ENCODE data around the gene LDAH. TPM values are rescaled to one million over a fixed set of nuclear protein-coding genes. Genes with fewer than 3 reads are reported as not detected.

Gene LDAH
- total and polyA plus RNA-seq, 2 experiments from 2014 or later, result 12.1 to 37.5 TPM

- H3K36me3 Mint-ChIP-seq (ENCODE audit: low read depth), result no peaks in the 10 kb centered on the region
- no peak overlapping the region for H3K4me3 Mint-ChIP-seq
- no peak for ATAC-seq
- H2AFZ ChIP-seq, result no peak overlapping the region
- H3K36me3 ChIP-seq (ENCODE audit: insufficient read depth), result no peaks in the 10 kb centered on the region
- H3K4me1 Mint-ChIP-seq, result no peaks in the 10 kb centered on the region
- H3K27me3 ChIP-seq (ENCODE audit: insufficient read depth), result no peaks in the 10 kb centered on the region
- DNase-seq (ENCODE audit: low spot score), result no peak
- H3K4me2 ChIP-seq, result no peak overlapping the region
- peaks cover 6% of the 10 kb centered on the region; the same call in 1 of the 2 replicates for H3K79me2 ChIP-seq (replicated peaks; ENCODE audit: insufficient read depth)
- H3F3A ChIP-seq (replicated peaks; ENCODE audit: low read depth), result no peaks in the 10 kb centered on the region
- H3K9me3 Mint-ChIP-seq, result no peaks in the 10 kb centered on the region
- no peaks in the 10 kb centered on the region for H4K20me1 ChIP-seq (replicated peaks; ENCODE audit: insufficient read depth)
- H3K27me3 Mint-ChIP-seq (ENCODE audit: insufficient read depth, low read depth, poor library complexity), result no peaks in the 10 kb centered on the region
- TF ChIP-seq POLR2AphosphoS5 (IDR thresholded peaks at IDR 0.05; ENCODE audit: low read depth) (no peak), EZH2 (IDR thresholded peaks at IDR 0.05; ENCODE audit: low read depth, unreplicated experiment) (no peak), ZNF462 (CRISPR knock-in tag; IDR thresholded peaks at IDR 0.05) (no peak), STAT1 (IDR thresholded peaks at IDR 0.05; ENCODE audit: unreplicated experiment) (no peak), ZNF331 (CRISPR knock-in tag; IDR thresholded peaks at IDR 0.05; ENCODE audit: low read depth) (no peak), CREB1 (CRISPR knock-in tag; IDR thresholded peaks at IDR 0.05; ENCODE audit: low read depth) (no peak), NANOG (IDR thresholded peaks at IDR 0.05; ENCODE audit: borderline replicate concordance) (no peak), EZH2phosphoT487 (IDR thresholded peaks at IDR 0.05; ENCODE audit: unreplicated experiment) (no peak)
- TF ChIP-seq, protein P1, sequence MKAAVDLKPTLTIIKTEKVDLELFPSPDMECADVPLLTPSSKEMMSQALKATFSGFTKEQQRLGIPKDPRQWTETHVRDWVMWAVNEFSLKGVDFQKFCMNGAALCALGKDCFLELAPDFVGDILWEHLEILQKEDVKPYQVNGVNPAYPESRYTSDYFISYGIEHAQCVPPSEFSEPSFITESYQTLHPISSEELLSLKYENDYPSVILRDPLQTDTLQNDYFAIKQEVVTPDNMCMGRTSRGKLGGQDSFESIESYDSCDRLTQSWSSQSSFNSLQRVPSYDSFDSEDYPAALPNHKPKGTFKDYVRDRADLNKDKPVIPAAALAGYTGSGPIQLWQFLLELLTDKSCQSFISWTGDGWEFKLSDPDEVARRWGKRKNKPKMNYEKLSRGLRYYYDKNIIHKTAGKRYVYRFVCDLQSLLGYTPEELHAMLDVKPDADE (IDR thresholded peaks at IDR 0.05), result no peak
- TF ChIP-seq, protein P2, sequence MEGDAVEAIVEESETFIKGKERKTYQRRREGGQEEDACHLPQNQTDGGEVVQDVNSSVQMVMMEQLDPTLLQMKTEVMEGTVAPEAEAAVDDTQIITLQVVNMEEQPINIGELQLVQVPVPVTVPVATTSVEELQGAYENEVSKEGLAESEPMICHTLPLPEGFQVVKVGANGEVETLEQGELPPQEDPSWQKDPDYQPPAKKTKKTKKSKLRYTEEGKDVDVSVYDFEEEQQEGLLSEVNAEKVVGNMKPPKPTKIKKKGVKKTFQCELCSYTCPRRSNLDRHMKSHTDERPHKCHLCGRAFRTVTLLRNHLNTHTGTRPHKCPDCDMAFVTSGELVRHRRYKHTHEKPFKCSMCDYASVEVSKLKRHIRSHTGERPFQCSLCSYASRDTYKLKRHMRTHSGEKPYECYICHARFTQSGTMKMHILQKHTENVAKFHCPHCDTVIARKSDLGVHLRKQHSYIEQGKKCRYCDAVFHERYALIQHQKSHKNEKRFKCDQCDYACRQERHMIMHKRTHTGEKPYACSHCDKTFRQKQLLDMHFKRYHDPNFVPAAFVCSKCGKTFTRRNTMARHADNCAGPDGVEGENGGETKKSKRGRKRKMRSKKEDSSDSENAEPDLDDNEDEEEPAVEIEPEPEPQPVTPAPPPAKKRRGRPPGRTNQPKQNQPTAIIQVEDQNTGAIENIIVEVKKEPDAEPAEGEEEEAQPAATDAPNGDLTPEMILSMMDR (conservative IDR thresholded peaks at IDR 0.05; ENCODE audit: low read depth in 2 of 2), result no peak
- no peak overlapping the region for H3K27ac ChIP-seq (ENCODE audit: low read depth)
- H3K9me2 ChIP-seq (ENCODE audit: insufficient read depth), result no peaks in the 10 kb centered on the region
- no peaks in the 10 kb centered on the region for H3K4me1 ChIP-seq (ENCODE audit: insufficient read depth)
- no peak overlapping the region for H3K27ac Mint-ChIP-seq
- H3K4me3 ChIP-seq, result no peak overlapping the region
These were observed 100.2 kb downstream of the LDAH start for GRCh38 chr2:20722592-20723240.

Measured in GM23338 (cell line).